GM10266 (cell line): ENCODE results near the gene GFRA1.

ENCODE experiments used
- DNase-seq: peaks from one replicate; pipeline ENCODE4 v3.0.0; 2012; ENCODE audit errors: extremely low spot score
- CTCF ChIP-seq: IDR thresholded peaks from 2 replicates; pipeline ENCODE4 v1.5.1; 2012; ENCODE audit warnings: mild to moderate bottlenecking, low read depth; ENCODE audit not compliant: control insufficient read depth, insufficient read depth; ENCODE audit errors: missing control alignments

Gene GFRA1

GRCh38 chr10:116270771-116271592, 2.0 kb downstream of the GFRA1 start:
- DNase-seq, result peak; percentile 29
- no peak for TF ChIP-seq CTCF

- DNase-seq, result no peak
- TF ChIP-seq CTCF, result no peak
Measured at GRCh38 chr10:116270126-116270770, 2.8 kb downstream of the GFRA1 start.

GRCh38 chr10:116269619-116270018, 3.4 kb downstream of the GFRA1 start:
- no peak for TF ChIP-seq CTCF
- DNase-seq, result no peak

- TF ChIP-seq CTCF, result no peak
- no peak for DNase-seq
Measured at GRCh38 chr10:116268976-116269375, 4.0 kb downstream of the GFRA1 start.

GRCh38 chr10:116265686-116266085, 7.3 kb downstream of the GFRA1 start:
- DNase-seq, result no peak
- no peak for TF ChIP-seq CTCF

- no peak for DNase-seq
- no peak for TF ChIP-seq CTCF
Measured at GRCh38 chr10:116263870-116264655, 8.9 kb downstream of the GFRA1 start.
